Activated gamma-delta T cell treated with anti-CD3 and anti-CD28 coated beads, Interleukin-2, amount 50 U/mL, for 16 hours (primary cell): ENCODE results near the gene SCO1.
"Not testable (repeated sequence)": the region's sequence is repeated elsewhere in the genome, so short reads cannot be mapped to it uniquely, and the experiment has no call there.

ENCODE experiments used
- DNase-seq: peaks from one replicate; pipeline ENCODE4 v3.0.0-alpha.2; 2020; ENCODE audit warnings: low read depth

SCO1 gene

DNA sequence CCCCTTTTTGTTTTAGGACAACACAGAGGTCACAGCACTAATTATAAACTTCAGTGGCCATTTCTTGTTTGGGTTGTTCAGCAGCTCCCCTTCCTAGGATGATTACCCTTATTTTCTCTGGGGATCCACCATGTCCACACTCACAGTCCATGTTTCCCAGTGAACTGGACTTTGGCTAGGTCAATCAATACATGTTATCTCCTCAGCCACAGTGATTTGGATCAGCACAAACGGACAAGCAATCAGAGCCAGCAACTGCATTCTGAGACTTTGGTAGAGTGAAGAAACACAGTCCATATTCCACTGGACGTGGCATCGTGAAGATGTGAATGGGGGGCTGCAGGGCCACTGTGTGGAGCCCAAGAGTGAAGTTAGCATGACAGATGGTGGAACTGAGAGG is 27.9 kb upstream of the SCO1 start:
- no peak for DNase-seq

DNA sequence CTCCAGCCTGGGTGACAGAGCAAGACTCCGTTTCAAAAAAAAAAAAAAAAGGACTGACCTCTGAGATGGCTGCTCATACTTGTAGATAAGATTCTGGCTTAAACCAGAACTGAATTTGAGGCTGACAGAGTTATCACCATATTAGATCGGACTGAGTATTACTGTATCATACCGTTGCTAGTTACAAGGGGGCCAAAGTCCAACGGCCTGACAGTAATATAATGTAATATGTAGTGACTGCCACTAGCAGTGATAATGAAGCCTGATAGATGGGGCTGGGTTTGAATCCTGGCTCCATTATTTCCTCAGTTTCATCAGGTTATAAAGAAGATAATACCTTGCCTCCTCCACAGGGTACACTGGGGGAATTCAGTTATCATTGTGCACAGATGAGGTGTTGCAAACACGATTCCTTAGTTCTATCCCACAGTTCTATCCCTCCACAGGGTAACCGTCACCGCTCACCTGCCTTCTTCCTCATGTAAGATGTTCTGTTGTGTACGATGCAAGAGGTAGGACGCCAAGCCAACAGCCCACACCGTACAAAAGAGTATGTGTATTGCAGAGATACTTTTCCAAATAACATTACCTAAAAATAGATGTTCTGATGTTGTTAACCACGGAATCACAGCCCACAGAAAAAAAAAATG is 27.3 kb upstream of the SCO1 start:
- DNase-seq: no peak

GRCh38 chr17:10718547-10718946 is 21.2 kb upstream of the SCO1 start:
- DNase-seq: no peak

DNA sequence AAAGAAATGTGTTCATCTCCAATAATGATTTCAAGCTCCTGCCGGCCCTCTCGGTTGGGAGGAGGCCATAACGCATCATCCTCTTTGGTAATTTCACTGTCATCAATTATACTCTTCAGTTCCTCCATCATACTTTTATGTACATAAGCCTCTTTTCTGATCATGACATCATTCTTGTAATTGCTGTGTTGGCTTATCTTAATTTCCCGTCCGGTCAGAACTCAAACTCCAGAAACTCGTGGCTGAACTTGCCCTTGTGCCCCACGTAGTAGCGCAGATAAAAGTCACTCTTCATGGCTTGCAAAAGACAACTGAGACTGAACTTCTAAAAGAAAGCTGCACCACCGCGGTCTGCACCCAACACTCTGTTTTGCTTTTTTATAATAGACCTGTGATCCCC is 18.9 kb upstream of the SCO1 start:
- DNase-seq: no peak

GRCh38 chr17:10713318-10713717 is 16.0 kb upstream of the SCO1 start:
- DNase-seq: no peak

- DNase-seq: no peak
Measured at GRCh38 chr17:10705727-10706126, 8.4 kb upstream of the SCO1 start.

DNA sequence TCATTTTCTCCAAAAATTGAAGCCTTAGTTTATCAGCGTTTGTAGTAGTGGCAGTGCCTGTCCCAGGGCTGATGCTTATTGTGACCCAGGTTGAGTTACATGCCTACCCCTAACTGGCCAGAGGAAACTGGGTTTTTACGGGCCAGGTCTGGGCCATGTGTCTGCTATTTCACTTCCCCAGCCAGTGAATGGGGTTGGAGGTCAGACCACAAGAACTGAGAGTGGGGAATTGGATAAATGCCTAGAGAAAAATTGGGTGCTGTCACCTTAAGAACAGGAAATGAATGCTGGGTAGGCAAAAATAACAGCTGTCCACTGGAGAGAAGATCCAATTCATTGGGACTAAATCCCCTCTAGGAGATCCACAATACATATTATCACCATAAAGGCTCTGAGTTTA is 5.2 kb upstream of the SCO1 start:
- no peak for DNase-seq

DNA sequence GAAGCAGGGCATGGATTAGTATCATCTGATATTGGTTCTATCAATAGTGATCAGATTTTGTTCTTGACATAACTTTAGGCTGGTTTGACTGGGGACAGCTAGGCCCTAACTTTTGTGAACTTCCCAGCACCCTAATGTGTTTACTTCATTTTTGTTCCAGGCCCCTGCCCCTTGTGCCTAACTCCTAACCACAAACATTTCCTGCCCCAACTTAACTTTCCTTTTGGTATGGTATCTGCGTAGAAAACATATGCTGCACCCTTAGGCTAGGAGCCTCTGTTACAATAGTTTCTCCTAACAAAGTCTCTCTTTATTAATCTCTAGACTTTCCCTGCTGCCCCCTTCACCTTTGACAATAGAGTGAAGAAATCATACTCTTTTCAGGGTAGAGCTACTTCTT is 2.5 kb upstream of the SCO1 start:
- DNase-seq: no peak

GRCh38 chr17:10698096-10698818 is 924 bp upstream of the SCO1 start:
- DNase-seq: no peak

- not testable (repeated sequence) for DNase-seq
Measured at GRCh38 chr17:10695875-10696407, 1.4 kb downstream of the SCO1 start.

GRCh38 chr17:10687499-10687898 is 9.8 kb downstream of the SCO1 start:
- DNase-seq: no peak

DNA sequence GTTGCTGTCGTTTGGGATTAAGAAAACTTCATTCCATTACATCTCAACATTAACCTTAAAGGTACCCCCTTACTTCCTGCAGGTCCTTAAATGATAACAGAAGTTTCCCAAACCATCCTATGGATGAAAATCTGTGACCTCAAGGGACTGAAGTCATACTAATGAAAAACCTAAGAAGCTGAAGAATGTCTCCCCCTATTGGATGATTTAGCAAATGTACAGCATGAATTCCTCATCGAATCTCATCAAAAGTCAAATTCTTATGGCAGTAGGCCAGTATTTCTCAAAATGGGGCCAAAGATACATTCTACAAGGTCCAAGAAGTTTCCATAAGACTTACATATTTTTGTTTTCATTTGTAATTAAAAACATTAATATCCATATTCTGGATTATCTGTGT is 13.5 kb downstream of the SCO1 start:
- DNase-seq: no peak

- no peak for DNase-seq
Measured at GRCh38 chr17:10681866-10682446, 15.4 kb downstream of the SCO1 start.

DNA sequence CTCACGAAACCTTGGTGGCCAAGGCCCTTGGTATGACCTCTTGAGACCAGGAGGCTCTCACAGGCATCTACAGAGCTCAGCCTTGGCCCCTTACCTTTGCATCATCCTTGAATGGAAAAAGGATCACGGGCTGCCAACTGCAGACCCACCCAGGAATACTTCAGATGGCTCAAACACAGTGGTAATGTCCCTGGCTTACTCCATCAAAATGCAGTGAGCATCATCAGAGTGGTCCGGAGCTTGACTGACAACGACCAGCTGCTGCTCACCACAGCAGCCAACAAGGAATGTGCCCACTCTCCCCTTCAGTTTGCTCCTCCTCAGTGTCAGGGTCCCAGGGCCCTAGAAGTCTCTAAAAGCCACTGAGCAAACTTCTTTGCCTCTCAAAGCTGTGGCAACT is 22.6 kb downstream of the SCO1 start:
- DNase-seq: no peak

DNA sequence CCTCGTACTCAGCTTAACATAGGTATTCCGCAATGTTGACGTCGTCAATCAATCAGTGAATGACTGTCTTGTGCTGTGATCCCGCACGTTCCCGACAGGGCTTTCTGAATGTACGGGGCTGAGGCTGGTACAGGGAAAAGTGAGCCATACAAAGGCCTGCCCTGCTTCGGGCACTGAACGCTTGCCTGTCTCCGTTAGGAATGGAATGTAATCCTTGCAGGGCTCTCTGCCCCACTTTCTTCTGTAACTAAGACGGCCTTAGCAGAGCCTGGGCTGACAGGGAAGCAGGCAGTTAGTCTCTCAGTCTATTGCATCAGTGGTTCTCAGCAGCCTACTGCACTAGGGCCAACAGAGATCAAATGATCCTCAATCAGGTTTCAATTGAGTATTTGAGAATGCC is 24.0 kb downstream of the SCO1 start:
- no peak for DNase-seq

DNA sequence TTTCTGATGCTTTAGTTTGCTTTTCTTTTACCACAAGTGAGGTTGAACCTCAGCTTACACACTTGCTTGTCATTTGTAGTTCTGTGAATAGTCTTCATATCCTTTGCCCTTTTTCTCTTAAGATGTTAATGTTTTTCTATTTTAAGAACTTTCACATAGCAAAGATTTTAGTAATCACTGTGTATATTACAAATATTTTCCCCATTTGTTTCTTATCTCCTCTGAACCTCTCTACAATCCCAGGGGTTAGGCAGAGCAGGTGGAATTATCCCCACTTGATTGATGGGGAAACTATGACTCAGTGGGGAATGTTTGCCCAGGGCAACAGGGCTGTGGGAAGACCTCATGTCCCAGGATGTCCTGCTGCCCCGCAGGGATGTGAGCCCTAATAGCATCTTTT is 28.6 kb downstream of the SCO1 start:
- no peak for DNase-seq

- DNase-seq: no peak
Measured at GRCh38 chr17:10666906-10667305, 30.4 kb downstream of the SCO1 start.

DNA sequence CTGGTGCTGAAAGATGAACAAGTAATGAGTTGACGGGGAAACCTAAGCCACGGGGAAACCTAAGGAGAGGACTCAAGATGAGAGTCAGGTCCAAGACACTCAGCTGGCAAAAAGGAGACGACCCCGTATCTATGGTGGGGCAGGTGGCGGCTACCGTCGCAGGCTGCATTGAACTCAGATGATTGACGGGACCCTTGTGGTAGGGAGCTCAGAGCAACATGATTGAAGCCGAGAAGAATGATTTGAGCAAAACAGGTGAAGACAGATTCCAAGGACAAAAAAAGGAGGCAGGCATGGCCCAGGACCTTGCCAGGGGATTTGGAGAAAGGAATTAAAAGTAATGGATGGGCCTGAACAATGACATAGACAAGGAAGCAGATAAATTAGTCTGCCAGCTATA is 32.8 kb downstream of the SCO1 start:
- DNase-seq: no peak

DNA sequence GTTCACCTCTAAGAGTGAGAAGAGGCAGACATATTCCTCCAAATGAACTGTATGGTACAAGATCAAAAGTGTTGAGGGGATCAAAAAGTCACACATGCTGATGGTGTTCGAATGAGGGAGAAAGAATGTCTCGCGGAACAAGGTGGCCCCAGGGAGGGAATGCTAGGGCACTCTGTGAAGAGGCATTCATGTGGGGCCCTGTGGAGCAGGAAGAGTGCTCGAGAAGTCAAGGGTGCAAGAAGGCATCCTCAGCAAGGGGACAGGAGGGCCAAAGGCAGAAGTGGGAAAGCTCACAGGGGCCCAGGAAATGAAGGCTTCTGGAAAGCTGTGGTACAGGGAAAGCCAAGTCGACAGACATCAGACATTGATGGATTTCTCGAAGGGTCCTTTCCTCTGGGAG is 34.1 kb downstream of the SCO1 start:
- no peak for DNase-seq

DNA sequence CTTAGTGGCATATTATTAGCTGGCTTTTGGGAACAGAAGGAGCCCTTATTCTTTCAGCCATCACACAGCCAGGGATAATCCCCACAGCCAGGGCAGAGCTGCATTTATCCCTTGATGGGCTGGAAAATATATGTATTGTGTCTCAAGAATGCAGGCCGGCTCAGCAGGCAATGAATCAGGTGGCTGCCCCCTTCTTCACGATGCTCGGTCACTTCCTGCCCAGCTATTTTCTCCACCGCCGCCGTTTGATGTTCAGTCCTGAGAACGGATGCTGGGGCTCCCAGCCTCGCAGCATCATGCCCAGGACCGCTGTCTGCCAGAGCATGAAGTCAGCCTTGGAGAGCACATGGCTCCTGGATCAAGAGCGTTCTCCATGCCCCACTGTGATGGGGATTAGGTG is 35.9 kb downstream of the SCO1 start:
- DNase-seq: no peak

GRCh38 chr17:10657879-10658278 is 39.5 kb downstream of the SCO1 start:
- DNase-seq: no peak

DNA sequence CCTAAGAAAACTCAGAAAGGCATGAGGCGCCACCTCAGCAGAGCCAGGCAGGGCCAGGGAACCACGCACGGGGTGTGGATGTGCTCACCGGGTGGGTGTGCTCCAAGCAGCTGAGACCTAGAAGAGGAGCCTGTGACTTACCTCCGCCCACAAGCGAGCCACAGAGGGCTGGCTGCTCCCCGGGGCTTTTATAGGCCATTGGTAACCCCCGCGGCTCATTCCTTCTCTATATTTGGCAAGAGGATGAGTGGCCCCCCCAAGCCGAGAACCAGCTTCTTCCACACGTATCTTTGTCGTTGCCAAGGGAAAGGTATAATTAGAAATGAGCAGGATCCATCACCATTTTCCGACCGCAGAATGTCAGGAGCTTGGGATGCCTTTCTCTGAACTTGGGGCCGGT is 40.2 kb downstream of the SCO1 start, which contains the start of gene MYH3:
Gene MYH3, minus strand, starts transcription at position 162 of the 400 bp plus-strand sequence. CDS start 2,245 bp downstream, outside the sequence.
- DNase-seq: no peak

DNA sequence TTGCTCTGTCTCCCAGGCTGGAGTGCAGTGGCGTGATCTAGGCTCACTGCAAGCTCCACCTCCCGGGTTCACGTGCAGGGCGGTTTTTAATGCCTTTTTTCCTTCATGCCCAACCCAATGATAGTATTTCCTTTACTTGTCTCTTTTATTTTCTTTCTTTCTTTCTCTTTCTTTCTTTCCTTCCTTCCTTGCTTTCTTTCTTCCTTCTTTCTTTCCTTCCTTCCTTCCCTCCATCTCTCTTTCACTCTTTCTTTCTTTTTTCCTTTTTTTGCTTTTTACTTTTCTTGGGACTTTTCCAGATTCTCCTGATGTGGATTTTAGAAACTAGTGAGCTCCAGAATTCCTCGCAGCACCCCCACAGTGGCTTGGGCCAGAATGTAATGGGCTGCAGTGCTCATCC is 43.3 kb downstream of the SCO1 start:
- no peak for DNase-seq
